ENCODE measurements around the gene ABHD2.

GRCh38 chr15:89187301-89187985, 99.2 kb downstream of the ABHD2 start:
- TF ChIP-seq ZBTB7A (IDR thresholded peaks at IDR 0.05; ENCODE audit: borderline replicate concordance, control insufficient read depth, low read depth, low read length), result no peak
- no peak for TF ChIP-seq PCBP1 (IDR thresholded peaks at IDR 0.05; ENCODE audit: low read depth, low read length, poor library complexity, severe bottlenecking)
- TF ChIP-seq, protein P1, sequence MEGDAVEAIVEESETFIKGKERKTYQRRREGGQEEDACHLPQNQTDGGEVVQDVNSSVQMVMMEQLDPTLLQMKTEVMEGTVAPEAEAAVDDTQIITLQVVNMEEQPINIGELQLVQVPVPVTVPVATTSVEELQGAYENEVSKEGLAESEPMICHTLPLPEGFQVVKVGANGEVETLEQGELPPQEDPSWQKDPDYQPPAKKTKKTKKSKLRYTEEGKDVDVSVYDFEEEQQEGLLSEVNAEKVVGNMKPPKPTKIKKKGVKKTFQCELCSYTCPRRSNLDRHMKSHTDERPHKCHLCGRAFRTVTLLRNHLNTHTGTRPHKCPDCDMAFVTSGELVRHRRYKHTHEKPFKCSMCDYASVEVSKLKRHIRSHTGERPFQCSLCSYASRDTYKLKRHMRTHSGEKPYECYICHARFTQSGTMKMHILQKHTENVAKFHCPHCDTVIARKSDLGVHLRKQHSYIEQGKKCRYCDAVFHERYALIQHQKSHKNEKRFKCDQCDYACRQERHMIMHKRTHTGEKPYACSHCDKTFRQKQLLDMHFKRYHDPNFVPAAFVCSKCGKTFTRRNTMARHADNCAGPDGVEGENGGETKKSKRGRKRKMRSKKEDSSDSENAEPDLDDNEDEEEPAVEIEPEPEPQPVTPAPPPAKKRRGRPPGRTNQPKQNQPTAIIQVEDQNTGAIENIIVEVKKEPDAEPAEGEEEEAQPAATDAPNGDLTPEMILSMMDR (IDR thresholded peaks at IDR 0.05 in 2 of 3, conservative IDR thresholded peaks at IDR 0.05 in 1 of 3; ENCODE audit: insufficient read depth in 2 of 3, low read depth in 1 of 3, low read length in 3 of 3), result no peak
- TF ChIP-seq, protein P2, sequence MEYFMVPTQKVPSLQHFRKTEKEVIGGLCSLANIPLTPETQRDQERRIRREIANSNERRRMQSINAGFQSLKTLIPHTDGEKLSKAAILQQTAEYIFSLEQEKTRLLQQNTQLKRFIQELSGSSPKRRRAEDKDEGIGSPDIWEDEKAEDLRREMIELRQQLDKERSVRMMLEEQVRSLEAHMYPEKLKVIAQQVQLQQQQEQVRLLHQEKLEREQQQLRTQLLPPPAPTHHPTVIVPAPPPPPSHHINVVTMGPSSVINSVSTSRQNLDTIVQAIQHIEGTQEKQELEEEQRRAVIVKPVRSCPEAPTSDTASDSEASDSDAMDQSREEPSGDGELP (CRISPR knock-in tag; IDR thresholded peaks at IDR 0.05; ENCODE audit: borderline replicate concordance), result no peak
- TF ChIP-seq POLR2A (conservative IDR thresholded peaks at IDR 0.05), result no peak
- no peak for TF ChIP-seq POLR2AphosphoS5 (IDR thresholded peaks at IDR 0.05; ENCODE audit: control insufficient read depth, insufficient read depth, low read depth, low read length)
- TF ChIP-seq CGGBP1 (CRISPR knock-in tag; IDR thresholded peaks at IDR 0.05), result no peak
- no peak for TF ChIP-seq RCOR1 (IDR thresholded peaks at IDR 0.05; ENCODE audit: borderline replicate concordance in 1 of 2, low read depth in 2 of 2, low read length in 2 of 2)
